Endodermal cell (in vitro differentiated cells): ENCODE measurements around the gene KRTAP10-4. TPM values are rescaled to one million over a fixed set of nuclear protein-coding genes. Genes with fewer than 3 reads are reported as not detected.

ENCODE experiments used
- DNase-seq: peaks from one replicate; pipeline ENCODE4 v3.0.0-alpha.2; 2017
- H3K27ac ChIP-seq: 2 replicates; pipeline ENCODE4 v1.5.1; 2013; ENCODE audit warnings: mild to moderate bottlenecking, low read depth, low read length, moderate library complexity
- H3K27me3 ChIP-seq: 2 replicates; pipeline ENCODE4 v1.6.1; 2013; ENCODE audit warnings: mild to moderate bottlenecking, low read length, moderate library complexity; ENCODE audit not compliant: insufficient read depth, control insufficient read depth, poor library complexity, severe bottlenecking
- H3K36me3 ChIP-seq: 2 replicates; pipeline ENCODE4 v1.7.0; 2013; ENCODE audit warnings: mild to moderate bottlenecking, low read length, moderate library complexity; ENCODE audit not compliant: control insufficient read depth, insufficient read depth
- H3K4me1 ChIP-seq: one replicate; pipeline ENCODE4 v1.7.0; 2013; ENCODE audit warnings: low read length; ENCODE audit not compliant: control insufficient read depth, insufficient read depth
- H3K4me3 ChIP-seq: 2 replicates; pipeline ENCODE4 v1.5.1; 2013; ENCODE audit warnings: mild to moderate bottlenecking, low read length, moderate library complexity
- H3K9ac ChIP-seq: 2 replicates; pipeline ENCODE4 v1.6.1; 2013; ENCODE audit warnings: mild to moderate bottlenecking, low read length, moderate library complexity; ENCODE audit not compliant: poor library complexity, severe bottlenecking; ENCODE audit errors: extremely low read depth
- H3K9me3 ChIP-seq: 2 replicates; pipeline ENCODE4 v1.6.1; 2013; ENCODE audit warnings: mild to moderate bottlenecking, low read length, moderate library complexity; ENCODE audit not compliant: control insufficient read depth
- H3K27ac Mint-ChIP-seq: 2 replicates; pipeline ENCODE4 v1.8.0; 2020; ENCODE audit warnings: mixed read lengths
- H3K27me3 Mint-ChIP-seq: 2 replicates; pipeline ENCODE4 v1.8.0; 2021; ENCODE audit warnings: mild to moderate bottlenecking, mixed read lengths; ENCODE audit not compliant: insufficient read depth
- H3K36me3 Mint-ChIP-seq: 2 replicates; pipeline ENCODE4 v1.8.0; 2020; ENCODE audit warnings: low read depth, mixed read lengths
- H3K4me1 Mint-ChIP-seq: 2 replicates; pipeline ENCODE4 v1.8.0; 2020; ENCODE audit warnings: mixed read lengths
- H3K4me3 Mint-ChIP-seq: 2 replicates; pipeline ENCODE4 v1.8.0; 2020; ENCODE audit warnings: mild to moderate bottlenecking, moderate library complexity, mixed read lengths
- H3K9me3 Mint-ChIP-seq: 2 replicates; pipeline ENCODE4 v1.8.0; 2020; ENCODE audit warnings: mild to moderate bottlenecking, mixed read lengths
- WGBS, 2 experiments: methylation state at CpG; one replicate each; pipeline versions ENCODE4 v1.1.5 to v1.1.7; 2013; ENCODE audit warnings: missing lambda C conversion rate in 2 of 2, mixed read lengths in 1 of 2; ENCODE audit not compliant: insufficient coverage in 1 of 2, insufficient read length in 1 of 2; 5-methylcytosine and 5-hydroxymethylcytosine counted together
- total RNA-seq, 2 donors: library from RNA; stranded (reverse); fragmentation: NEBNext Ultra II Directional in 1 of 2; extraction: Animal tissue kit (Norgen Biotek cat#: 25700) in 1 of 2; gene quantifications; 2 replicates in 1 of 2; 3 replicates in 1 of 2; pipeline ENCODE4 v1.2.1, GENCODE V29; 2021
- TF ChIP-seq, protein P1 (sequence below): fragments of 200-600 bp; sonication (generic); conservative IDR thresholded peaks from 2 replicates; pipeline ENCODE4 v1.5.0; 2021; ENCODE audit warnings: antibody characterized with exemption, mild to moderate bottlenecking

KRTAP10-4 gene
- total RNA-seq, 2 donors from 2014 or later, result not detected

DNA sequence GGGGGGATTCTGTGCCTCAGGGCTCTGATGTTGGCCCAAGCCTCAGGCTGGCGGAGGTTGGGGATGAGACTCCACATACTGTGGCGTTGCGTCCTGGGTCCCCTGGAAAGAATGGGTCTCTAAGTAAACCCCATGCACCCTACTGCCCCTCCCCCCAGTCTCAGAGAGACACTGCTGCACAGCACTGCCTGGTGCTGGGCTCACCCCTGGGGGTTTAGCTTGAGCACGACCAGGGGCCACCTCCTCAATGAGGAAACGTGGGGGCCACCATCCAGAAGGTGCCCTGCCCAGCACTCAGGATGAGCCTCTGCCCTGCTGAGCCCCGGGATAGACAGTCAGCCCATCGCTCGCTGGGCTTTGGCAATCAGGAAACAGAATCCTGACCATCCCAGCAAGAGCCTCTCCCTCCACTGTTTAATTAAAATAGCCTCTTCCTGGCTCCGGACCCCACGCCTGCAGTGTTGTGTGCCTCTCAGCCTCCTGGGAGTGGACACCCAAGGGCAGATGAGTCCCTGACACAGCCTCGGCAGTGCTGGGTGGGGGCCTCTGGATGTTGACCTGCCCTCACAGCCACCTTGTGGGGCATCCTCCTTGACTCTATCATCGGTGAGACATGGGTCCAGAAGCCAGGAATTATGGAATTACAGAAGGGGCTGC is 3.5 kb upstream of the KRTAP10-4 start:
- DNase-seq, result no peak
- H3K4me1 ChIP-seq, result no peaks in the 10 kb centered on the region
- Mint-ChIP-seq H3K4me3 (no peak overlapping the region), H3K36me3 (no peaks in the 10 kb centered on the region), H3K9me3 (peaks cover 22% of the 10 kb centered on the region), H3K27ac (no peak overlapping the region), H3K27me3 (no peaks in the 10 kb centered on the region), H3K4me1 (peaks cover 2% of the 10 kb centered on the region)
- H3K9ac ChIP-seq, result no peak overlapping the region
- TF ChIP-seq, protein P1, sequence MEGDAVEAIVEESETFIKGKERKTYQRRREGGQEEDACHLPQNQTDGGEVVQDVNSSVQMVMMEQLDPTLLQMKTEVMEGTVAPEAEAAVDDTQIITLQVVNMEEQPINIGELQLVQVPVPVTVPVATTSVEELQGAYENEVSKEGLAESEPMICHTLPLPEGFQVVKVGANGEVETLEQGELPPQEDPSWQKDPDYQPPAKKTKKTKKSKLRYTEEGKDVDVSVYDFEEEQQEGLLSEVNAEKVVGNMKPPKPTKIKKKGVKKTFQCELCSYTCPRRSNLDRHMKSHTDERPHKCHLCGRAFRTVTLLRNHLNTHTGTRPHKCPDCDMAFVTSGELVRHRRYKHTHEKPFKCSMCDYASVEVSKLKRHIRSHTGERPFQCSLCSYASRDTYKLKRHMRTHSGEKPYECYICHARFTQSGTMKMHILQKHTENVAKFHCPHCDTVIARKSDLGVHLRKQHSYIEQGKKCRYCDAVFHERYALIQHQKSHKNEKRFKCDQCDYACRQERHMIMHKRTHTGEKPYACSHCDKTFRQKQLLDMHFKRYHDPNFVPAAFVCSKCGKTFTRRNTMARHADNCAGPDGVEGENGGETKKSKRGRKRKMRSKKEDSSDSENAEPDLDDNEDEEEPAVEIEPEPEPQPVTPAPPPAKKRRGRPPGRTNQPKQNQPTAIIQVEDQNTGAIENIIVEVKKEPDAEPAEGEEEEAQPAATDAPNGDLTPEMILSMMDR, result no peak
- H3K27ac ChIP-seq, result no peak overlapping the region
- H3K9me3 ChIP-seq, result peaks cover 14% of the 10 kb centered on the region
- WGBS, 2 experiments, result 87 to 92% methylated on average over 8 to 12 of the region's 12 CpGs
- H3K4me3 ChIP-seq, result no peak overlapping the region
- H3K36me3 ChIP-seq, result no peaks in the 10 kb centered on the region
- H3K27me3 ChIP-seq, result no peaks in the 10 kb centered on the region

DNA sequence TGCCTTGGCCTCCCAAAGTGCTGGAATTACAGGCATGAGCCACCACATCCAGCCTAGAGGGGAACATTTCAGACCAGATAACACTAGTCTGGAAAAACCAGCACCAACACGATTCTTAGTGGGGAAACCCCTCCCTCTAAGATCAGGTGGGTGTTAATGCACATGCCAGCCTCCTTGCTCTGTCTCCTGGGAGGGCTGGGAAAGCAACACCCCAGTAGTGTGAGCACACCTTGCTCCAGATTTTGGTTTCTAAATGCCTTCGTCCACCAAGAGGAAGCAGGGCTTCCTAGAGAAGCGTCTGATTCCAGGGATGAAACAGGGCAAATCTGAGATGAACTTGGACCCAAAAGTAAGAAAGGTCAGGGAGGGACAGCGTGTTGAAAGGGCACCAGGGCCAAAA is 2.2 kb upstream of the KRTAP10-4 start:
- H3K36me3 Mint-ChIP-seq, result no peaks in the 10 kb centered on the region
- Histone ChIP-seq H3K27me3 (no peaks in the 10 kb centered on the region), H3K4me3 (no peak overlapping the region), H3K4me1 (no peaks in the 10 kb centered on the region), H3K27ac (no peak overlapping the region), H3K9me3 (peaks cover 14% of the 10 kb centered on the region), H3K36me3 (no peaks in the 10 kb centered on the region), H3K9ac (no peak overlapping the region)
- no peak overlapping the region for H3K4me3 Mint-ChIP-seq
- WGBS, 2 experiments, result 69 to 96% methylated on average over 2 to 4 of the region's 4 CpGs
- H3K27me3 Mint-ChIP-seq, result no peaks in the 10 kb centered on the region
- peaks cover 26% of the 10 kb centered on the region for H3K9me3 Mint-ChIP-seq
- no peak for DNase-seq
- no peak overlapping the region for H3K27ac Mint-ChIP-seq
- peaks cover 2% of the 10 kb centered on the region for H3K4me1 Mint-ChIP-seq
- TF ChIP-seq, protein P1, result no peak

DNA sequence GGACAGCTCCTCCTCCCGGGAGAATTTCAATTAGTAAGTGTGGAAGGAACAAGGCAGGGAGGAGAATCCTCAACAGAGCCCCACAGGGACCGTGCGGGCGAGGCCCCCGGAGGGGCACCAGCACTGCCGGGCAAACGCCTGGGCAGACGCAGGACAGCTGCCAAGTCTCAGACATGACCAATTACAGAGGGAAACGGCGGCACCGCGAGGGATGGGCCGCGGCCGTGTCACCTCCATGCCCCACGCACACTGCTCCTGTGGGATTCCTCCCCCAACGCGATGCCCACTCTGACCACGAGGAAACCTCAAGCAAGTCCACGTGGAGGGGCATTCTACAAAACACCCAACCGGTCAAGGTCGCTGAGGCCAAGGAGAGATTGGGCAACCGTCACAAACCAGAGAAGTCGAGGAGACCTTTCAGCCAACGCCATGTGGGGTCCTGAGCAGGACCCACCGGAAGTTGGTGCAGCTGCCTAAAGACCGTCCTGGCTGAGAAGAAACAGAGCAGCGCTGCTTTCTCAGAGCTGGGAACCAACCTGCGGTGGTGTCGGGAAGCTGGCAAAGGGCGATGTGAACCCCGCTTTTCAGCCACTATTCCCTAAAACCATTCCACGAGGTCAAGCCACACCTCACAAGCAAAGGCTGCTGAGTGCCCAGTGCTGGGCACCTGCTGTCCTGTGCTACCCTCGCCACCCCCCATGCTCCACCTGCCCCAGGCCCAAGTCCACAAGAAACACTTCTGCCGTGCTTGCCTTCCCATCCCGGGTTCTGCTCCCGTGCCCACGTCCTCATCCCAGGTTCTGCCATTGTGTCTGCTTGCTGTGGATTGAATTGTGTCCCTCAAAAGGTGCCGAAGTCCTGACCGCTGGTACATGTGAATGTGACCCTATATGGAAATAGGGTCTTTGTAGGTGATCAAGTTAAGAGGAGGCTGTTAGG is 1.4 kb upstream of the KRTAP10-4 start:
- DNase-seq, result no peak
- no peak overlapping the region for H3K4me3 ChIP-seq
- H3K36me3 ChIP-seq, result no peaks in the 10 kb centered on the region
- Mint-ChIP-seq H3K9me3 (peaks cover 32% of the 10 kb centered on the region), H3K27me3 (no peaks in the 10 kb centered on the region), H3K27ac (no peak overlapping the region), H3K4me3 (no peak overlapping the region), H3K4me1 (peaks cover 2% of the 10 kb centered on the region), H3K36me3 (no peaks in the 10 kb centered on the region)
- TF ChIP-seq, protein P1, result no peak
- H3K9me3 ChIP-seq, result peaks cover 20% of the 10 kb centered on the region
- H3K27me3 ChIP-seq, result no peaks in the 10 kb centered on the region
- H3K9ac ChIP-seq, result no peak overlapping the region
- 93% methylated on average over 32 to 40 of the region's 40 CpGs for WGBS, 2 experiments
- H3K27ac ChIP-seq, result no peak overlapping the region
- no peaks in the 10 kb centered on the region for H3K4me1 ChIP-seq
